Muscle of leg (tissue), 11 donors: Measurements from ENCODE around the gene MAP2K3. TPM values are rescaled to one million over a fixed set of nuclear protein-coding genes. Genes with fewer than 3 reads are reported as not detected.

Experiments used
- DNase-seq: peaks from one replicate; pipeline ENCODE4 v3.0.0; 2013
- H3K27ac ChIP-seq: one replicate; pipeline ENCODE4 v1.5.1; 2013; ENCODE audit warnings: mild to moderate bottlenecking, low read length, control low read depth
- H3K27me3 ChIP-seq: one replicate; pipeline ENCODE4 v1.6.1; 2013; ENCODE audit warnings: low read length; ENCODE audit not compliant: control insufficient read depth, insufficient read depth
- H3K36me3 ChIP-seq: one replicate; pipeline ENCODE4 v1.6.1; 2013; ENCODE audit warnings: low read length; ENCODE audit not compliant: control insufficient read depth, insufficient read depth
- H3K4me1 ChIP-seq: one replicate; pipeline ENCODE4 v1.6.1; 2013; ENCODE audit warnings: low read length; ENCODE audit not compliant: control insufficient read depth, insufficient read depth
- H3K4me3 ChIP-seq: one replicate; pipeline ENCODE4 v1.5.1; 2013; ENCODE audit warnings: low read length, control low read depth
- H3K9me3 ChIP-seq: replicated peaks from 2 replicates; pipeline ENCODE4 v1.6.1; 2013; ENCODE audit warnings: low read depth, low read length; ENCODE audit not compliant: control insufficient read depth
- WGBS: methylation state at CpG from one replicate; pipeline ENCODE4 v1.1.5; 2013; ENCODE audit warnings: missing lambda C conversion rate; ENCODE audit not compliant: insufficient coverage; 5-methylcytosine and 5-hydroxymethylcytosine counted together
- polyA plus RNA-seq, 8 donors: library from polyadenylated mRNA; unstranded; fragments of 120-200 nt; gene quantifications; one replicate each; pipeline versions ENCODE4 v1.2.1 to v1.2.3, GENCODE V29; 2013; ENCODE audit warnings: inconsistent platforms in 1 of 8, low replicate concordance in 1 of 8; ENCODE audit not compliant: insufficient read length in 8 of 8, insufficient read depth in 1 of 8
- total RNA-seq: library from RNA; stranded (reverse); fragments of 120-200 nt; gene quantifications from one replicate; pipeline ENCODE4 v1.2.4, GENCODE V29; 2013

MAP2K3 gene
- total and polyA plus RNA-seq, 9 donors, result 10.9 to 35.3 (median 24.6) TPM

DNA sequence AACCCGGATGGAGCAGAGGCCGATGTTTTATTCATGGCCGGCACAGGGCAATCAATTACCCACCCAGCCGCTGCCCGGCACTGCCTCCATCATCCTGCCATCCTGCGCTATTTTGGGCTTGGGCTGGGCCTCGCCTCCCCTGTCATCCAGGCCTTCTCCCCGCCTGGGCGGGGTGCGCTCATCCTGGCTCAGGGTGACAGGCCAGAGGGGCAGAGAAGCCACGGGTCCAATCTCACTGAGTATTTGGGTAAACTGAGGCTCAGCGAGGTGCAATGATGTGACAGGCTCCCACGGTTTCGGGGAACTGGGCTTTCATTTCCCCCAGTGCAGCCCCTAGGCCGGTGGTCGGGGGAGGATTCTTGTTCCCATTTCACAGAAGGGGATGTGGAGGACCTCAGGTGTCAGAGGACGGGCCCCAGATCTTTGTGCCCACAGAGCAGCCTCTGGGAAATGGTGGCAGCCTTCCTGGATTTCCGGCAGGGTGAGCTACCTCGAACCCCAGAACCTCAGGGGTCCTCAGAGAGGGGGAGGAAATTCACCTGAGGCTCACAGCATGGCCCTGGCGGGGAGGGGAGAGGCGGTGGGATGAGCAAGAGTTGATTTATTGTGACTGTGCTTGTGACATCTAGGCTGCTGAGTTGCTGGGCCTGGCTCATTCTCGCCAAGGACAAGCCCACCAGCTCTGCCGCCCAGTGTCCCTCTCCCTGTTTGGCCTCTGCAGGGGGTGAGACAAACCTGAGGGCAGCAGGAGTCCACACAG is 67.9 kb downstream of the MAP2K3 start:
- Histone ChIP-seq H3K4me1 (peaks cover 4% of the 10 kb centered on the region), H3K27me3 (no peaks in the 10 kb centered on the region), H3K36me3 (no peaks in the 10 kb centered on the region), H3K4me3 (no peak overlapping the region), H3K27ac (no peak overlapping the region), H3K9me3 (no peaks in the 10 kb centered on the region)
- WGBS, result 92% methylated on average over 21 of the region's 23 CpGs
- no peak for DNase-seq

DNA sequence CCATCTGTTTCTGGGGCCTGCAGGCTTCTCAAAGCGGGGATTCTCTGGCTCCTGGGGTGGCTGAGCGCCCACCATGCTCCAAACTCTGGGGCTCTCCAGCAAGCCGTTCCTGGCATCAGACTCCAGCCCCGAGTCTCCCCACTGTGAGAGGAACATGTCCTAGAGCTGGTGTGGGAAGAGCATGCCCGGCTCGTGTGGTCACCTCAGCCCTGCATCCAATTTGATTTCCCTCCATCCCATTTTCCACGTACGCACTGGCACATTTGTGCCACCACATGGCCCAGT is 68.4 kb downstream of the MAP2K3 start:
- H3K27ac ChIP-seq, result no peak overlapping the region
- H3K9me3 ChIP-seq, result no peaks in the 10 kb centered on the region
- no peak for DNase-seq
- 88% methylated on average over 6 of the region's 8 CpGs for WGBS
- no peaks in the 10 kb centered on the region for H3K36me3 ChIP-seq
- no peaks in the 10 kb centered on the region for H3K27me3 ChIP-seq
- H3K4me1 ChIP-seq, result peaks cover 9% of the 10 kb centered on the region
- no peak overlapping the region for H3K4me3 ChIP-seq

DNA sequence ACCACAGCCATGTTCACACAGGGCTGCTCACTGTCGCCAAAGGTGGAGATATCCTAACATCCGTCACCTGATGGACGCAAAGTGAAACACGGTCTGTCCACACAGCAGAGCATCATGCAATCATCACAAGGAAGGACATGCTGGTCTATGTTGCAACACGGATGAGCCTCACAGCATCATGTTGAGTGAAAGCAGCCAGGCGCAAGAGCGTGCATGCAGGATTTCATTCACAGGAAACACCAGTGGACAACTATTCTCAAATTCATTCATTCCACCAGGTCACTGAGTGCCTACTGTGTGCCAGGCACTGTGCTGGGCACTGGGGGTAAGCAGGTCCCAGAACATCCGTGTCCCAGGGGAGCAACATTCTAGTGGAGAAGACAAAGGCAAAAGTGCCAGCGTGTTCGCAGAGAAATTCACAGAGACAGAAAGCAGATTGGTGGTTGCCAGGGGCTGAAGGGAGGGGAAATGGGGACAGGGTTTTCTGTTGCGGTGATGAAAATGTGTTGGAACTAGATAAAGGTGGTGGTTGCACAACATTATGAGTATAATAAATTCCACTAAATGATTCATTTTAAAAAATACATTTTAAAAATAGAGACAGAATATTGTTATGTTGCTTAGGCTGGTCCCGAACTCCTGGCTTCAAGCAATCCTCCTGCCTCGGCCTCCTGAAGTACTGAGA is 69.0 kb downstream of the MAP2K3 start:
- Histone ChIP-seq H3K9me3 (no peaks in the 10 kb centered on the region), H3K4me1 (peaks cover 13% of the 10 kb centered on the region), H3K4me3 (no peak overlapping the region), H3K27ac (no peak overlapping the region), H3K27me3 (no peaks in the 10 kb centered on the region), H3K36me3 (no peaks in the 10 kb centered on the region)
- no peak for DNase-seq
- WGBS, result 78% methylated on average over 8 of the region's 13 CpGs

GRCh38 chr17:21354796-21355385 is 70.4 kb downstream of the MAP2K3 start:
- WGBS, result 83% methylated on average over 10 of the region's 13 CpGs
- Histone ChIP-seq H3K36me3 (no peaks in the 10 kb centered on the region), H3K9me3 (no peaks in the 10 kb centered on the region), H3K4me3 (no peak overlapping the region), H3K4me1 (peaks cover 26% of the 10 kb centered on the region), H3K27me3 (peaks cover 1% of the 10 kb centered on the region), H3K27ac (no peak overlapping the region)
- no peak for DNase-seq

DNA sequence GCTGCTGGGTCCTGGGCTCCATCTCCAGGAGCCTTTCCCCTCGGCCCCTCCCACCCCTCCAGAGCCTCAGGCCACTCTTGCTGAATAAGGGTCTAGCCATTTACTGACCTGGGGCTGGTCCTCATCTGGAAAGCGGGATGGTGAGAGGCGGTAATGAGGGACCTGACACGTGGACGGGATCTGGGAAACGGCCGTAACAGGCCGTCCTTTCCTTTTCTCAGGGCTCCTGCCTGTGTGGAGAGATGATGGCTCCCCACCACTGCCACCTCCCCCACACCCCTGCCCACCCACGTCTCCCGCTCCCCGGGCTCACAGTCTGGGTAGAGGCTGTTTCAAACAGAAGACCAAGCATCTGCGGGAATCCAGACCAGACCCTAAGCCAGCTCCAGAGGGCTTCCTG is 71.1 kb downstream of the MAP2K3 start:
- Histone ChIP-seq H3K4me1 (peaks cover 28% of the 10 kb centered on the region), H3K36me3 (no peaks in the 10 kb centered on the region), H3K27ac (no peak overlapping the region), H3K9me3 (no peaks in the 10 kb centered on the region), H3K4me3 (no peak overlapping the region), H3K27me3 (peaks cover 3% of the 10 kb centered on the region)
- WGBS, result 60% methylated on average over 1 of the region's 12 CpGs
- DNase-seq, result no peak

- DNase-seq, result no peak
- Histone ChIP-seq H3K4me3 (no peak overlapping the region), H3K4me1 (peaks cover 28% of the 10 kb centered on the region), H3K9me3 (no peaks in the 10 kb centered on the region), H3K36me3 (no peaks in the 10 kb centered on the region), H3K27ac (no peak overlapping the region), H3K27me3 (peaks cover 3% of the 10 kb centered on the region)
- WGBS, result 100% methylated on average over 2 of the region's 2 CpGs
These were observed 72.1 kb downstream of the MAP2K3 start for GRCh38 chr17:21356537-21357127.

- Histone ChIP-seq H3K27ac (no peak overlapping the region), H3K4me3 (no peak overlapping the region), H3K27me3 (peaks cover 3% of the 10 kb centered on the region), H3K36me3 (no peaks in the 10 kb centered on the region), H3K9me3 (no peaks in the 10 kb centered on the region), H3K4me1 (peaks cover 28% of the 10 kb centered on the region)
- no peak for DNase-seq
- 60% methylated on average over 2 of the region's 5 CpGs for WGBS
These were observed 72.8 kb downstream of the MAP2K3 start for GRCh38 chr17:21357281-21357680.

DNA sequence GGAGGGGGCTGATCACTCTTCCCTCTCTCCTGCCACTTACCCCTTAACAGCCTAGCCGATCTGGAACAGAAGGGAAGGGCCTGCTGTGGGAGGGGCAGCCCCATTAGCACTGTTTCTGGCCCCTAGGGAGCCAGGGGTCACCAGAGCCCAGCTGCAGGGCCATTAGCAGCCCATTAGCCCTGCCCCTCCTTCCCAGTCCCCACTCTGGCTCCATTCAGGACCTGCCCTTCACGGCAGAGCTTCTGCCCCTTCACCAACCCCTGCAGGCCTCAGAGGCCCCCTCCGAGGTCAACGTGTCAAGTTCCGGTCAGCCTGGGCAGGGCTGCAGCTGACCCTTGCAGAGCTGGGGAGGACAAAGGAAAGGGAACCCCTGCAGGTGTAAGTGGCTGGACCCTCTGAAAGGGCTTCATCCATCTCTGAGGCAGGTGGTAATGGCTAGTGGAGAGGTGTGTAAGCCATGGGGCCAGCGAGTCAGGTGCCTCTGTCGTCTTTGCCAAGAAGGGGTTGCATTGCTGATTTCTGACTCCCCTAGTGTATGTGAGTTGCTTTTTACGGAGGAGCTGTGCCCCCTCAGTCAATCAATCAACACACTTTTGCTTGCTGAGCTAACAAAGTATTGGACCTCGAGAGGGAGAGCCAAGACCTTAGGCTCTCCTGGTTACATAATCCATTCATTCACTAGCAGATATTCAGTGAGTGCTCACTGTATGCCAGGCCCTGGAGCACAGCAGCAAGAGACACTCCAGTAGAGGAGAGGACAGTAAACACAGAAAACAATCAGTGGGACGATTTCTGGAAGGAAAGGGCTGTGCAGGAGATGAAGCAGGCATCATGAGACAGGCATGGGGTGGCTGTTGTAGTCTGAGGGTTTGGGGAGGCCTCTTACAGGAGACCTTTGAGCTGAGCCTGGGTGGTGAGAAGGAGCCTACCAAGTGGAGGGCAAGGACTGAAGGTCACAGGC is 73.5 kb downstream of the MAP2K3 start:
- Histone ChIP-seq H3K4me1 (peaks cover 28% of the 10 kb centered on the region), H3K4me3 (no peak overlapping the region), H3K9me3 (no peaks in the 10 kb centered on the region), H3K27ac (no peak overlapping the region), H3K27me3 (peaks cover 3% of the 10 kb centered on the region), H3K36me3 (no peaks in the 10 kb centered on the region)
- 53% methylated on average over 2 of the region's 10 CpGs for WGBS
- DNase-seq, result no peak

GRCh38 chr17:21358682-21359482 is 74.4 kb downstream of the MAP2K3 start:
- Histone ChIP-seq H3K36me3 (no peaks in the 10 kb centered on the region), H3K27me3 (peaks cover 3% of the 10 kb centered on the region), H3K4me3 (no peak overlapping the region), H3K27ac (no peak overlapping the region), H3K4me1 (peaks cover 28% of the 10 kb centered on the region), H3K9me3 (no peaks in the 10 kb centered on the region)
- peak; percentile 53 for DNase-seq
- WGBS, result 67% methylated on average over 10 of the region's 12 CpGs
